H1 (cell line): Measurements from ENCODE around the gene KRTAP10-4. TPM values are rescaled to one million over a fixed set of nuclear protein-coding genes. Genes with fewer than 3 reads are reported as not detected.

ENCODE experiments used
- CTCF ChIA-PET: fragments of 300-600 bp; sonication (Branson Sonifier 250); formaldehyde crosslinking; loops from one replicate; lab custom pipeline; 2021; ENCODE audit not compliant: partially characterized antibody; lab: Charles Lee
- POLR2A ChIA-PET: fragments of 300-600 bp; sonication (Branson Sonifier 250); formaldehyde crosslinking; loops from one replicate; lab custom pipeline; 2021; ENCODE audit warnings: inconsistent platforms; ENCODE audit not compliant: partially characterized antibody; lab: Charles Lee
- DNase-seq, 2 experiments: peaks; one replicate each; pipeline versions ENCODE4 v3.0.0 to v3.0.0-alpha.2; 2010 to 2022; ENCODE audit warnings: low spot score in 2 of 2, low read depth in 1 of 2, mixed read lengths in 1 of 2
- FAIRE-seq: peaks from 2 replicates; lab custom pipeline; 2011; peaks lifted over from hg19 to GRCh38; lab: Jason Lieb, UNC
- H2AFZ ChIP-seq: 2 replicates; pipeline ENCODE4 v1.8.1; 2012; ENCODE audit warnings: low read length, inconsistent platforms
- H2AK5ac ChIP-seq: 2 replicates; pipeline ENCODE4 v1.6.1; 2013; ENCODE audit warnings: low read depth, low read length
- H2BK120ac ChIP-seq: replicated peaks from 2 replicates; pipeline ENCODE3; 2013; ENCODE audit warnings: low read depth, low read length, inconsistent platforms
- H2BK12ac ChIP-seq: 2 replicates; pipeline ENCODE4 v1.6.1; 2013; ENCODE audit warnings: low read depth, low read length
- H2BK15ac ChIP-seq: 2 replicates; pipeline ENCODE4 v1.6.1; 2013; ENCODE audit warnings: low read length
- H2BK20ac ChIP-seq: 2 replicates; pipeline ENCODE4 v1.6.1; 2013; ENCODE audit warnings: low read length
- H2BK5ac ChIP-seq: 2 replicates; pipeline ENCODE4 v1.6.1; 2013; ENCODE audit warnings: low read depth, low read length
- H3K14ac ChIP-seq: 2 replicates; pipeline ENCODE4 v1.6.1; 2013; ENCODE audit warnings: inconsistent platforms; ENCODE audit not compliant: insufficient read length
- H3K18ac ChIP-seq: 2 replicates; pipeline ENCODE4 v1.6.1; 2013; ENCODE audit warnings: low read length; ENCODE audit errors: extremely low read depth
- H3K23ac ChIP-seq: 2 replicates; pipeline ENCODE4 v1.6.1; 2013; ENCODE audit warnings: inconsistent platforms; ENCODE audit not compliant: insufficient read length
- H3K23me2 ChIP-seq: 2 replicates; pipeline ENCODE4 v1.6.1; 2013; ENCODE audit warnings: low read depth, low read length
- H3K27ac ChIP-seq: 2 replicates; pipeline ENCODE4 v1.6.1; 2011; ENCODE audit warnings: low read depth, low read length, inconsistent platforms
- H3K27me3 ChIP-seq, 4 experiments: replicated peaks in 1 of 4; 1 replicate in 1 of 4; 2 replicates in 3 of 4; pipeline versions ENCODE4 v1.6.1 to v1.8.1; 2011 to 2013; ENCODE audit warnings: low read length in 3 of 4, mild to moderate bottlenecking in 3 of 4, inconsistent platforms in 2 of 4, mixed read lengths in 2 of 4, moderate library complexity in 1 of 4; ENCODE audit not compliant: control insufficient read depth in 3 of 4, insufficient read depth in 3 of 4; ENCODE audit errors: extremely low read depth in 1 of 4
- H3K36me3 ChIP-seq, 4 experiments: 2 replicates each; pipeline versions ENCODE4 v1.6.1 to v1.8.1; 2011 to 2013; ENCODE audit warnings: mild to moderate bottlenecking in 4 of 4, low read length in 3 of 4, moderate library complexity in 2 of 4, control low read depth in 1 of 4, inconsistent platforms in 1 of 4; ENCODE audit not compliant: insufficient read depth in 4 of 4, control insufficient read depth in 2 of 4
- H3K4ac ChIP-seq: replicated peaks from 2 replicates; pipeline ENCODE3; 2013; ENCODE audit warnings: low read length, low read depth, mixed read lengths, inconsistent platforms; ENCODE audit not compliant: insufficient read length
- H3K4me1 ChIP-seq, 4 experiments: replicated peaks in 1 of 4; 1 replicate in 1 of 4; 2 replicates in 3 of 4; pipeline versions ENCODE4 v1.6.1 to v1.8.1; 2011 to 2013; ENCODE audit warnings: low read length in 3 of 4, inconsistent platforms in 2 of 4, mixed read lengths in 1 of 4; ENCODE audit not compliant: insufficient read depth in 4 of 4, control insufficient read depth in 3 of 4
- H3K4me2 ChIP-seq, 2 experiments: 2 replicates each; pipeline versions ENCODE4 v1.6.1 to v1.8.1; 2011 to 2013; ENCODE audit warnings: low read depth in 2 of 2, low read length in 2 of 2, control low read depth in 1 of 2, inconsistent platforms in 1 of 2, mild to moderate bottlenecking in 1 of 2; ENCODE audit not compliant: insufficient read depth in 1 of 2
- H3K4me3 ChIP-seq, 4 experiments: fragments of 200-600, 300-600 bp in 1 of 4; sonication (generic), shearing (Covaris generic), sonication (Bioruptor Twin) in 1 of 4; 2 replicates each; pipeline versions ENCODE4 v1.5.1 to v1.8.1; 2011 to 2016; ENCODE audit warnings: low read length in 4 of 4, low read depth in 3 of 4, control low read depth in 2 of 4, inconsistent platforms in 2 of 4, mild to moderate bottlenecking in 2 of 4, mixed read lengths in 1 of 4, moderate library complexity in 1 of 4; ENCODE audit not compliant: insufficient read depth in 2 of 4; ENCODE audit errors: extremely low read depth in 1 of 4
- H3K56ac ChIP-seq: replicated peaks from 2 replicates; pipeline ENCODE3; 2013; ENCODE audit warnings: low read depth, mild to moderate bottlenecking, mixed read lengths, low read length, inconsistent platforms; ENCODE audit not compliant: insufficient read length
- H3K79me1 ChIP-seq: 2 replicates; pipeline ENCODE4 v1.6.1; 2013; ENCODE audit warnings: low read depth, low read length, control low read depth
- H3K79me2 ChIP-seq, 2 experiments: 2 replicates each; pipeline versions ENCODE4 v1.6.1 to v1.8.1; 2012 to 2013; ENCODE audit warnings: low read length in 2 of 2, mild to moderate bottlenecking in 2 of 2, inconsistent platforms in 1 of 2; ENCODE audit not compliant: insufficient read depth in 2 of 2, control insufficient read depth in 1 of 2
- H3K9ac ChIP-seq, 4 experiments: replicated peaks in 1 of 4; 1 replicate in 1 of 4; 2 replicates in 3 of 4; pipeline versions ENCODE4 v1.6.1 to v1.8.1; 2011 to 2013; ENCODE audit warnings: low read depth in 3 of 4, low read length in 3 of 4, control low read depth in 2 of 4, mild to moderate bottlenecking in 2 of 4, moderate library complexity in 2 of 4, inconsistent platforms in 1 of 4; ENCODE audit errors: extremely low read depth in 1 of 4
- H3K9me3 ChIP-seq, 2 experiments: 2 replicates each; pipeline versions ENCODE4 v1.6.1 to v1.8.1; 2012 to 2013; ENCODE audit warnings: mild to moderate bottlenecking in 2 of 2, moderate library complexity in 2 of 2, control low read depth in 1 of 2, inconsistent platforms in 1 of 2, low read depth in 1 of 2, low read length in 1 of 2, mixed read lengths in 1 of 2; ENCODE audit not compliant: insufficient read depth in 2 of 2
- H4K20me1 ChIP-seq, 2 experiments: replicated peaks in 1 of 2; 2 replicates each; pipeline versions ENCODE3 to v1.8.1; 2011 to 2013; ENCODE audit warnings: inconsistent platforms in 2 of 2, low read length in 2 of 2, mild to moderate bottlenecking in 1 of 2; ENCODE audit not compliant: insufficient read depth in 2 of 2, control insufficient read depth in 1 of 2
- H4K5ac ChIP-seq: 2 replicates; pipeline ENCODE4 v1.6.1; 2013; ENCODE audit warnings: low read length, low read depth, mixed read lengths, inconsistent platforms; ENCODE audit not compliant: insufficient read length
- H4K8ac ChIP-seq: 2 replicates; pipeline ENCODE4 v1.8.0; 2013; ENCODE audit warnings: mild to moderate bottlenecking, moderate library complexity, low read length, inconsistent platforms; ENCODE audit not compliant: insufficient read depth; ENCODE audit errors: extremely low read depth
- H4K91ac ChIP-seq: replicated peaks from 2 replicates; pipeline ENCODE3; 2013; ENCODE audit warnings: low read length, mixed read lengths, inconsistent platforms; ENCODE audit not compliant: insufficient read length
- POU5F1 ChIP-seq: IDR thresholded peaks from 2 replicates; pipeline ENCODE4 v1.6.1; 2011; ENCODE audit warnings: low read depth, mild to moderate bottlenecking, low read length, moderate library complexity
- WGBS, 2 experiments: shearing (Covaris generic) in 1 of 2; methylation state at CpG; one replicate each; pipeline versions ENCODE4 v1.1.6 to v1.1.7; 2013 to 2015; ENCODE audit warnings: low lambda C conversion rate in 2 of 2, mixed read lengths in 2 of 2, inconsistent platforms in 1 of 2, low coverage in 1 of 2, missing lambda C conversion rate in 1 of 2; ENCODE audit not compliant: insufficient replicate concordance in 2 of 2, insufficient coverage in 1 of 2, insufficient read length in 1 of 2; ENCODE audit errors: extremely low coverage in 1 of 2, missing lambda C conversion rate in 1 of 2; 5-methylcytosine and 5-hydroxymethylcytosine counted together
- polyA plus RNA-seq, 7 experiments: library from polyadenylated mRNA; depleted of rRNA in 3 of 7; stranded (reverse) in 5 of 7; unstranded in 2 of 7; fragments of >200 nt in 5 of 7; fragments of 200-250 nt in 2 of 7; gene quantifications; 1 replicate in 5 of 7; 2 replicates in 1 of 7; 4 replicates in 1 of 7; pipeline versions ENCODE4 v1.2.1 to v1.2.3, GENCODE V29; 2011 to 2013; ENCODE audit warnings: missing spikeins in 2 of 7, mixed read lengths in 2 of 7
- total RNA-seq: library from RNA; stranded (reverse); fragmentation: NEBNext Ultra II Directional; extraction: Animal tissue kit (Norgen Biotek cat#: 25700); gene quantifications from 2 replicates; pipeline ENCODE4 v1.2.1, GENCODE V29; 2021

The KRTAP10-4 gene
- total and polyA plus RNA-seq, 2 of the 8 experiments (the other 6 are each of a cell fraction or from before 2014, with no cell fraction given) = not detected

- 94% methylated on average over 13 of the region's 17 CpGs; no CpG with 5 or more reads in 1 of the 2 experiments for whole genome bisulfite sequencing, 2 experiments
- Histone ChIP-seq H4K91ac (no peak overlapping the region), H2BK15ac (no peak overlapping the region), H3K36me3 (no peaks in the 10 kb centered on the region), H2AK5ac (no peak overlapping the region), H3K27ac (no peak overlapping the region), H3K79me1 (no peaks in the 10 kb centered on the region), H3K23ac (no peak overlapping the region), H3K4me2 (no peak overlapping the region), H4K8ac (no peak overlapping the region), H3K23me2 (no peaks in the 10 kb centered on the region), H2AFZ (no peak overlapping the region), H3K14ac (no peak overlapping the region), H4K5ac (no peak overlapping the region), H2BK12ac (no peak overlapping the region), H2BK5ac (no peak overlapping the region), H4K20me1 (no peaks in the 10 kb centered on the region), H3K56ac (no peak overlapping the region), H3K79me2 (no peaks in the 10 kb centered on the region), H2BK20ac (no peak overlapping the region), H3K9ac (no peak overlapping the region), H3K18ac (no peak overlapping the region), H3K9me3 (peaks cover 0 to 9% of the 10 kb centered on the region in 2 experiments; a peak in 2 of 4 replicates), H3K4me1 (peaks cover 0 to 8% (median 0%) of the 10 kb centered on the region in 4 experiments; a peak in 1 of 7 replicates), H3K27me3 (no peaks in the 10 kb centered on the region; a peak in 1 of 7 replicates), H3K4me3 (no peak overlapping the region), H3K4ac (no peak overlapping the region), H2BK120ac (no peak overlapping the region)
- CTCF ChIA-PET = interaction anchor here (1.2 kb wide), 1 partner anchor 53 kb away, joined by 3 read pairs; no protein-coding TSS in a partner anchor
- no peak for TF ChIP-seq POU5F1
- POLR2A ChIA-PET = no interaction called here
- DNase-seq (no peak), FAIRE-seq (no peak)
Observed at GRCh38 chr21:44578371-44579055, 5.0 kb downstream of the KRTAP10-4 start.
